Measurements from ENCODE around the gene PTGER4.
A peak's percentile ranks its signal among the peaks of the same experiment; 100 is the strongest.
"Not testable (repeated sequence)": the region's sequence is repeated elsewhere in the genome, so short reads cannot be mapped to it uniquely, and the experiment has no call there.

The PTGER4 gene

GRCh38 chr5:40689438-40689837 is 9.7 kb downstream of the PTGER4 start:
- DNase-seq (ENCODE audit: low spot score), result no peak

GRCh38 chr5:40690267-40690666 is 10.6 kb downstream of the PTGER4 start:
- DNase-seq (ENCODE audit: low spot score), result no peak

GRCh38 chr5:40691894-40692293 is 12.2 kb downstream of the PTGER4 start:
- DNase-seq (ENCODE audit: low spot score), result no peak

- DNase-seq (ENCODE audit: low spot score), result no peak
These were observed 14.7 kb downstream of the PTGER4 start for GRCh38 chr5:40694433-40694832.

- DNase-seq (ENCODE audit: low spot score), result no peak
These were observed 20.5 kb downstream of the PTGER4 start for GRCh38 chr5:40700116-40700782.

- DNase-seq (ENCODE audit: low spot score), result not testable (repeated sequence)
These were observed 22.3 kb downstream of the PTGER4 start for GRCh38 chr5:40702027-40702426.

- DNase-seq (ENCODE audit: low spot score), result not testable (repeated sequence)
These were observed 25.8 kb downstream of the PTGER4 start for GRCh38 chr5:40705484-40705883.

- DNase-seq (ENCODE audit: low spot score), result not testable (repeated sequence)
These were observed 30.9 kb downstream of the PTGER4 start for GRCh38 chr5:40710575-40710974.

GRCh38 chr5:40714001-40714400 is 34.3 kb downstream of the PTGER4 start:
- DNase-seq (ENCODE audit: low spot score), result no peak

- DNase-seq (ENCODE audit: low spot score), result no peak
These were observed 36.3 kb downstream of the PTGER4 start for GRCh38 chr5:40716000-40716399.

GRCh38 chr5:40716590-40716989 is 36.9 kb downstream of the PTGER4 start:
- DNase-seq (ENCODE audit: low spot score), result no peak

- no peak for DNase-seq (ENCODE audit: low spot score)
These were observed 37.6 kb downstream of the PTGER4 start for GRCh38 chr5:40717281-40717680.

- DNase-seq (ENCODE audit: low spot score), result no peak
These were observed 40.4 kb downstream of the PTGER4 start for GRCh38 chr5:40720069-40720468.

GRCh38 chr5:40722497-40722911 is 42.8 kb downstream of the PTGER4 start:
- not testable (repeated sequence) for DNase-seq (ENCODE audit: low spot score)

GRCh38 chr5:40733434-40733833 is 53.7 kb downstream of the PTGER4 start:
- DNase-seq (ENCODE audit: low spot score), result no peak

GRCh38 chr5:40733879-40734563 is 54.3 kb downstream of the PTGER4 start:
- no peak for DNase-seq (ENCODE audit: low spot score)

GRCh38 chr5:40734986-40735385 is 55.3 kb downstream of the PTGER4 start:
- DNase-seq (ENCODE audit: low spot score), result no peak

- no peak for DNase-seq (ENCODE audit: low spot score)
These were observed 55.9 kb downstream of the PTGER4 start for GRCh38 chr5:40735609-40736008.

- peak; percentile 52 for DNase-seq (ENCODE audit: low spot score)
These were observed 56.6 kb downstream of the PTGER4 start for GRCh38 chr5:40736103-40736875.

GRCh38 chr5:40738502-40738901 is 58.8 kb downstream of the PTGER4 start:
- no peak for DNase-seq (ENCODE audit: low spot score)
